ENCODE data around the gene ATG14. TPM values are rescaled to one million over a fixed set of nuclear protein-coding genes. Genes with fewer than 3 reads are reported as not detected.

Gene ATG14
- total RNA-seq, 2 donors from 2014 or later = 11.0 to 12.9 TPM

DNA sequence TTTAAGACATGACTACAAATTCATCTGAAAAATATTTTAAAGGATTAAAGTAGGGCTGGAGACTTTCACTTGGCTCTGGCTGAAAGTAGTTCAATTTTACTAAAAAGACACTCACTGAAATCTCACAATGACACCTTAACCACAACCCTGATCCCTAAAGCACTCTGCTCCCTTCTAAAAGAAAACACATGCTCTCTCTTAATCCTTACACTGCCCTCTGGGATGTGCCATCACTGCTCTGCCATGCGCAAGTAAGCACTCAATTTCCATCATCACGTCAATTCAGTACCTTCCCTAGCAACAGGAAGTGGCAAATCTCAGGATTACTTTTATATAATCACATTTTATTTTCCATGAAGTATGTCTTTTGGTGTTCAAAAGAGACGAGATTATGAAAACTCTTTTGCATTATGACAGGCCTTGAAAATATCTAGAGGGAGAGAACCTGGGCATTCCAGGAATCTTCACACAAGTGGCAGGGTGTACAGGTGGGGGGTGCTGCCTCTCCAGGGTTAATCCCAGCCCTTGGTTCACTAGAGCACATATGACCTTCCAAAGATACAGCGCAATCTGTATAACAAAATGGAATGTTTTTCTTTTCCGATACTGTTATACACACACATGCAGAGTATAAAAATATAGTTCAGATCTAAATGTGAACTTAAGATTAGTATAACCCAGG lies 7.3 kb downstream of the ATG14 start:
- 88 to 92% methylated on average over 2 to 3 of the region's 5 CpGs for WGBS, 2 experiments (ENCODE audit: insufficient coverage in 1 of 2, insufficient read length in 1 of 2)
- peaks cover 5% of the 10 kb centered on the region for H3K4me1 Mint-ChIP-seq
- no peak for DNase-seq
- no peaks in the 10 kb centered on the region for H3K4me1 ChIP-seq (ENCODE audit: control insufficient read depth, insufficient read depth, low read length)
- no peak overlapping the region for H3K9ac ChIP-seq (ENCODE audit: extremely low read depth, low read length, poor library complexity, severe bottlenecking)
- TF ChIP-seq, protein P1, sequence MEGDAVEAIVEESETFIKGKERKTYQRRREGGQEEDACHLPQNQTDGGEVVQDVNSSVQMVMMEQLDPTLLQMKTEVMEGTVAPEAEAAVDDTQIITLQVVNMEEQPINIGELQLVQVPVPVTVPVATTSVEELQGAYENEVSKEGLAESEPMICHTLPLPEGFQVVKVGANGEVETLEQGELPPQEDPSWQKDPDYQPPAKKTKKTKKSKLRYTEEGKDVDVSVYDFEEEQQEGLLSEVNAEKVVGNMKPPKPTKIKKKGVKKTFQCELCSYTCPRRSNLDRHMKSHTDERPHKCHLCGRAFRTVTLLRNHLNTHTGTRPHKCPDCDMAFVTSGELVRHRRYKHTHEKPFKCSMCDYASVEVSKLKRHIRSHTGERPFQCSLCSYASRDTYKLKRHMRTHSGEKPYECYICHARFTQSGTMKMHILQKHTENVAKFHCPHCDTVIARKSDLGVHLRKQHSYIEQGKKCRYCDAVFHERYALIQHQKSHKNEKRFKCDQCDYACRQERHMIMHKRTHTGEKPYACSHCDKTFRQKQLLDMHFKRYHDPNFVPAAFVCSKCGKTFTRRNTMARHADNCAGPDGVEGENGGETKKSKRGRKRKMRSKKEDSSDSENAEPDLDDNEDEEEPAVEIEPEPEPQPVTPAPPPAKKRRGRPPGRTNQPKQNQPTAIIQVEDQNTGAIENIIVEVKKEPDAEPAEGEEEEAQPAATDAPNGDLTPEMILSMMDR (conservative IDR thresholded peaks at IDR 0.05) = no peak
- H3K9me3 ChIP-seq (ENCODE audit: control insufficient read depth, low read length) = no peaks in the 10 kb centered on the region
- no peaks in the 10 kb centered on the region for H3K36me3 Mint-ChIP-seq (ENCODE audit: low read depth)
- no peak overlapping the region for H3K27ac ChIP-seq (ENCODE audit: low read depth, low read length)
- H3K4me3 ChIP-seq (ENCODE audit: low read length) = no peak overlapping the region
- no peaks in the 10 kb centered on the region for H3K36me3 ChIP-seq (ENCODE audit: control insufficient read depth, insufficient read depth, low read length)
- no peaks in the 10 kb centered on the region for H3K9me3 Mint-ChIP-seq
- H3K4me3 Mint-ChIP-seq = no peak overlapping the region
- no peaks in the 10 kb centered on the region for H3K27me3 ChIP-seq (ENCODE audit: control insufficient read depth, insufficient read depth, low read length, poor library complexity, severe bottlenecking)
- H3K27me3 Mint-ChIP-seq (ENCODE audit: insufficient read depth) = no peaks in the 10 kb centered on the region
- H3K27ac Mint-ChIP-seq = no peak overlapping the region

DNA sequence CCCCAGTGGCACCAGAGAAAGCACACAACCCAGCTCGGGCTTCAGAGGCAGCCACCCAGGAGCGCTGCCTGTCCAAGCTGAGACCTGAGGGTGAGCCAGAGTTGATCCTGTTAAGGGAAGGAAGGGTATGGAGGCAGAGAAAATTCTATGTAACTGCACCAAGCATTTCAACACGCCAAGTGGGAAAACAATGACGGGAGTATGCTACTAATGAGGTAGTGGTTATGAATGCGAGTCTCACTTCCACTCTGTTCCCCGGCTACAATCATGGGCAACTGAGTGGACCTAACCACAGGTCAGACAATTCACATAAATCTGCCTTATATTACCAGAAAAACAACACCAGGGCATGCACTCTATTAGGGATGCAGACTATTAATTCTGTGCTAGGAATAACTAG lies 9.9 kb downstream of the ATG14 start:
- H3K27ac Mint-ChIP-seq = no peak overlapping the region
- no peak overlapping the region for H3K27ac ChIP-seq (ENCODE audit: low read depth, low read length)

DNA sequence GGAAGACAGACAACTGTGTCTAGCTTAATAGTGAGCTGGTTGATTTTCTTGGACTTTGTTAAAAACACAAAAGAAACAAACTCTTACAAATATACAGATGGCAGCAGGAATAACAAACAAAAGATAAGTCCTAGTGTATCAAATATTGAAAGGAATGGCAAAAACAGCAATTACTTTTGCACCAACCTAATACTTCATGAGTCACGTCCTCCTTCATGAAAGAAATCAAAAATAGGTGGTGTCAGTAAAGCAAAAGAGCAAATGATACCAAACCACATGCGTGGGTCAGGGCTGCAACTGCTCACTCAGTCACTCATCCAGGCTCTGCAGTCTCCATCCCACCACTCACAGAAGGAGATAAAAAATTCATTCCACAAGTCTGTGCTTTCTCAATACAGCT lies 11.8 kb downstream of the ATG14 start:
- WGBS, 2 experiments (ENCODE audit: insufficient coverage in 1 of 2, insufficient read length in 1 of 2) = 88 to 100% methylated on average over 2 of the region's 2 CpGs
- H3K36me3 Mint-ChIP-seq (ENCODE audit: low read depth) = peaks cover 4% of the 10 kb centered on the region

More for the DNA sequence above, 9.9 kb downstream of the ATG14 start:
- no peak overlapping the region for H3K4me3 ChIP-seq (ENCODE audit: low read length)
- no peaks in the 10 kb centered on the region for H3K27me3 ChIP-seq (ENCODE audit: control insufficient read depth, insufficient read depth, low read length, poor library complexity, severe bottlenecking)
- no peak for DNase-seq
- H3K27me3 Mint-ChIP-seq (ENCODE audit: insufficient read depth) = no peaks in the 10 kb centered on the region
- no peaks in the 10 kb centered on the region for H3K36me3 ChIP-seq (ENCODE audit: control insufficient read depth, insufficient read depth, low read length)
- H3K9me3 Mint-ChIP-seq = no peaks in the 10 kb centered on the region
- H3K9ac ChIP-seq (ENCODE audit: extremely low read depth, low read length, poor library complexity, severe bottlenecking) = no peak overlapping the region
- no peaks in the 10 kb centered on the region for H3K9me3 ChIP-seq (ENCODE audit: control insufficient read depth, low read length)
- no peaks in the 10 kb centered on the region for H3K4me1 Mint-ChIP-seq
- no peaks in the 10 kb centered on the region for H3K4me1 ChIP-seq (ENCODE audit: control insufficient read depth, insufficient read depth, low read length)
- no peak overlapping the region for H3K4me3 Mint-ChIP-seq
- no peaks in the 10 kb centered on the region for H3K36me3 Mint-ChIP-seq (ENCODE audit: low read depth)
- TF ChIP-seq, protein P1 (conservative IDR thresholded peaks at IDR 0.05) = no peak
- WGBS, 2 experiments (ENCODE audit: insufficient coverage in 1 of 2, insufficient read length in 1 of 2) = 93% methylated on average over 4 to 6 of the region's 6 CpGs

More for the DNA sequence above, 11.8 kb downstream of the ATG14 start:
- Histone ChIP-seq H3K27ac (ENCODE audit: low read depth, low read length) (no peak overlapping the region), H3K9me3 (ENCODE audit: control insufficient read depth, low read length) (no peaks in the 10 kb centered on the region), H3K4me1 (ENCODE audit: control insufficient read depth, insufficient read depth, low read length) (no peaks in the 10 kb centered on the region), H3K4me3 (ENCODE audit: low read length) (no peak overlapping the region), H3K36me3 (ENCODE audit: control insufficient read depth, insufficient read depth, low read length) (peaks cover 13% of the 10 kb centered on the region), H3K27me3 (ENCODE audit: control insufficient read depth, insufficient read depth, low read length, poor library complexity, severe bottlenecking) (no peaks in the 10 kb centered on the region), H3K9ac (ENCODE audit: extremely low read depth, low read length, poor library complexity, severe bottlenecking) (no peak overlapping the region)
- no peak overlapping the region for H3K4me3 Mint-ChIP-seq
- H3K9me3 Mint-ChIP-seq = no peaks in the 10 kb centered on the region
- TF ChIP-seq, protein P1 (conservative IDR thresholded peaks at IDR 0.05) = no peak
- H3K27ac Mint-ChIP-seq = no peak overlapping the region
- H3K4me1 Mint-ChIP-seq = no peaks in the 10 kb centered on the region
- H3K27me3 Mint-ChIP-seq (ENCODE audit: insufficient read depth) = no peaks in the 10 kb centered on the region
- DNase-seq = no peak
